GM19452 (cell line): ENCODE measurements around the gene VSX1.

ENCODE experiments used
- ATAC-seq: cut with Tn5 transposase; IDR thresholded peaks from one replicate; pipeline ENCODE4 v1.9.1; 2021; ENCODE audit not compliant: unreplicated experiment

Gene VSX1

GRCh38 chr20:25054096-25054820 lies 27.7 kb downstream of the VSX1 start:
- ATAC-seq: peak; percentile 18

- ATAC-seq: no peak
Measured at GRCh38 chr20:25053255-25054031, 28.5 kb downstream of the VSX1 start.

- ATAC-seq: no peak
Measured at GRCh38 chr20:25052255-25053194, 29.4 kb downstream of the VSX1 start.

GRCh38 chr20:25051386-25052155 lies 30.4 kb downstream of the VSX1 start:
- no peak for ATAC-seq

GRCh38 chr20:25050501-25051350 lies 31.2 kb downstream of the VSX1 start:
- ATAC-seq: no peak

- ATAC-seq: no peak
Measured at GRCh38 chr20:25050082-25050481, 31.9 kb downstream of the VSX1 start.

- no peak for ATAC-seq
Measured at GRCh38 chr20:25049261-25050060, 32.5 kb downstream of the VSX1 start.

GRCh38 chr20:25048519-25048952 lies 33.4 kb downstream of the VSX1 start:
- ATAC-seq: no peak

- ATAC-seq: no peak
Measured at GRCh38 chr20:25047766-25048165, 34.2 kb downstream of the VSX1 start.

GRCh38 chr20:25046736-25047666 lies 34.9 kb downstream of the VSX1 start:
- no peak for ATAC-seq

- no peak for ATAC-seq
Measured at GRCh38 chr20:25046181-25046641, 35.7 kb downstream of the VSX1 start.

- ATAC-seq: no peak
Measured at GRCh38 chr20:25045343-25045712, 36.6 kb downstream of the VSX1 start.

- ATAC-seq: no peak
Measured at GRCh38 chr20:25044660-25045342, 37.1 kb downstream of the VSX1 start.

- ATAC-seq: no peak
Measured at GRCh38 chr20:25044261-25044560, 37.7 kb downstream of the VSX1 start.

- ATAC-seq: no peak
Measured at GRCh38 chr20:25043499-25044260, 38.3 kb downstream of the VSX1 start.
